Epithelial cell of esophagus (primary cell): ENCODE measurements around the gene CCDC60.

Experiments used
- DNase-seq: peaks from one replicate; pipeline ENCODE4 v3.0.0; 2010; ENCODE audit warnings: low read depth
- H3K4me3 ChIP-seq: 2 replicates; pipeline ENCODE4 v1.5.1; 2011; ENCODE audit warnings: mild to moderate bottlenecking, low read length, control low read depth
- TF ChIP-seq, protein P1 (sequence below): IDR thresholded peaks from 2 replicates; pipeline ENCODE4 v1.5.1; 2011; ENCODE audit warnings: low read depth, mild to moderate bottlenecking, low read length, control low read depth, inconsistent platforms; ENCODE audit not compliant: insufficient read depth; ENCODE audit errors: missing control alignments

Gene CCDC60

GRCh38 chr12:119463211-119463926 is 128.8 kb downstream of the CCDC60 start:
- DNase-seq, result no peak
- H3K4me3 ChIP-seq, result no peak overlapping the region
- TF ChIP-seq, protein P1, sequence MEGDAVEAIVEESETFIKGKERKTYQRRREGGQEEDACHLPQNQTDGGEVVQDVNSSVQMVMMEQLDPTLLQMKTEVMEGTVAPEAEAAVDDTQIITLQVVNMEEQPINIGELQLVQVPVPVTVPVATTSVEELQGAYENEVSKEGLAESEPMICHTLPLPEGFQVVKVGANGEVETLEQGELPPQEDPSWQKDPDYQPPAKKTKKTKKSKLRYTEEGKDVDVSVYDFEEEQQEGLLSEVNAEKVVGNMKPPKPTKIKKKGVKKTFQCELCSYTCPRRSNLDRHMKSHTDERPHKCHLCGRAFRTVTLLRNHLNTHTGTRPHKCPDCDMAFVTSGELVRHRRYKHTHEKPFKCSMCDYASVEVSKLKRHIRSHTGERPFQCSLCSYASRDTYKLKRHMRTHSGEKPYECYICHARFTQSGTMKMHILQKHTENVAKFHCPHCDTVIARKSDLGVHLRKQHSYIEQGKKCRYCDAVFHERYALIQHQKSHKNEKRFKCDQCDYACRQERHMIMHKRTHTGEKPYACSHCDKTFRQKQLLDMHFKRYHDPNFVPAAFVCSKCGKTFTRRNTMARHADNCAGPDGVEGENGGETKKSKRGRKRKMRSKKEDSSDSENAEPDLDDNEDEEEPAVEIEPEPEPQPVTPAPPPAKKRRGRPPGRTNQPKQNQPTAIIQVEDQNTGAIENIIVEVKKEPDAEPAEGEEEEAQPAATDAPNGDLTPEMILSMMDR, result no peak

DNA sequence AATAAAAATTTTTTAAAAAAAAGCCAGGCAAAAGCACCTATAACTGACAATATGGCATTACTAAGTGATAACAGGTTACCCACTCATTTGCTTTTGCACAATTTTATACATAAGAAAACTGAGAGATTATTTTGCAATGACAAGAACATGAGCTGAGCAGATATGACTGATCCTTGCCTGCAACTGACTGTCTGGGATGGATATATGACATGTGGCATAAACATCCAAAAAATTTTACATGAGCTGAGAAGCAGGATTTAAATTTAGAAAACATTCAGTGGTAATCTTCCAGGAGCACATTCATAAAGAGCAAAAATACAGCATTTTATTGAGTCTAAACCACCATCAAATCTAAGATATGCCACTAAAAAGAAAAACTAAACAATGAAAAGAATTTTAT is 133.8 kb downstream of the CCDC60 start:
- TF ChIP-seq, protein P1, result no peak
- no peak for DNase-seq
- H3K4me3 ChIP-seq, result no peak overlapping the region

GRCh38 chr12:119475650-119476049 is 141.1 kb downstream of the CCDC60 start:
- TF ChIP-seq, protein P1, result no peak
- DNase-seq, result no peak
- H3K4me3 ChIP-seq, result no peak overlapping the region

DNA sequence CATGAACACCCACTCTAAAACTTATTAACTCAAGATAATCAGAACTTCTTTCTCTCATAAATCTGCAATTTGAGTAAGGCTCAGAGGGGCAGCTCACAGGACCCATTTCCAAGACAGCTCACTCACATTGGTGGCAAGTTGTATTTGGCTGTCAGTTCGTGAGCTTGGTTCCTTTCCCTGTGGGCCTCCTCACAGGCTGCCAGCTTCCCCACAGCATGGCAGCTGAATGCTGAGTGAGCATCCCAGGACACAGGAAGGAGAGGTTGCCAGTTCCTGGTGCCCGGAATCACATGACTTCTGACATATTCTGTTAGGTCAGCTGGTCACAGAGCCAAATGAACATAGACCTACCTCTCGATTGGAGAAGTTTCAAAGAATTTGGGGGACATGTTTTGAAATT is 142.4 kb downstream of the CCDC60 start:
- no peak for DNase-seq
- TF ChIP-seq, protein P1, result no peak
- H3K4me3 ChIP-seq, result no peak overlapping the region

GRCh38 chr12:119479121-119479561 is 144.6 kb downstream of the CCDC60 start:
- no peak overlapping the region for H3K4me3 ChIP-seq
- TF ChIP-seq, protein P1, result no peak
- no peak for DNase-seq

DNA sequence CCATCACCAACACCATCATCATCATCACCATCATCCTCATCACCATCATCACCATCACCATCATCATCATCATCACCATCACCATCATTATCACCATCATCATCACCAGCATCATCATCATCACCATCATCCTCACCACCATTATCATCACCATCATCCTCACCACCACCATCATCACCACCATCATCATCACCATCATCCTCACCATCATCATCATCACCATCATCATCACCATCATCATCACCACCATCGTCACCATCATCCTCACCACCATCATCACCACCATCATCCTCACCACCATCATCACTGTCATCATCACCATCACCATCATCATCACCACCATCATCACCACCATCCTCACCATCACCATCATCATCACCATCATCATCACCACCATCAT is 146.0 kb downstream of the CCDC60 start:
- DNase-seq, result no peak
- TF ChIP-seq, protein P1, result no peak
- no peak overlapping the region for H3K4me3 ChIP-seq

DNA sequence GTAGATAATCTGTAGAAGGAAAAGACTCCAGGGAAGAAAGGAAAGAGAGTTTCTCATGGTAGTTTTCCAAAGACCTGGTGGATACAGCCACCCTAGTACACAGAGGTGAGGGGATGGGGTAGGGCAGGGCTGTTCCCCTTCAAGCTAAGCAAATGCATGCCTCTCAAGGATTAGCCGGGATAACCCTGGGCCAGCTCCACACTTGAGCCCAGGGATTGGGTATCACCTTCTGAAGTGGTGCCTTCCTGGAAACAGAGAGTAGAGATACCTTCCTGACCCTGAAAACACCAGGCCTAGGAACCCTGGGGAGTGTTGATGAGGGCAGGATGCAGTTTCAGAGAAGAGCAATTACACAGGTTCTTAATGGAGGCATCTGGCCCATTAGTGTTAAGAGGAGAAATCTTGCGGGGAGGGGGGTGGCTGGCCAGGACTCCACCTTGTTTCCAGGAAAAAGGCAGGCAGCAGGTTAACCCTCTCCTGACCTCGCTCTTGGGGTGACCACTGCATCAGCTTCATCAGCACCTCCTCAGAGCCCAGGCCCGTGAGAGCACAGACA is 152.1 kb downstream of the CCDC60 start:
- no peak for DNase-seq
- no peak overlapping the region for H3K4me3 ChIP-seq
- TF ChIP-seq, protein P1, result no peak
